Fibroblast of the aortic adventitia (primary cell): ENCODE results near the gene PIP4P1. TPM values are rescaled to one million over a fixed set of nuclear protein-coding genes. Genes with fewer than 3 reads are reported as not detected.

Experiments
- DNase-seq: peaks from one replicate; pipeline ENCODE4 v3.0.0-alpha.2; 2010; ENCODE audit warnings: low read depth
- H3K4me3 ChIP-seq: 2 replicates; pipeline ENCODE4 v1.5.1; 2011; ENCODE audit warnings: low read depth, mild to moderate bottlenecking, control low read depth, low read length, moderate library complexity
- CTCF ChIP-seq: IDR thresholded peaks from 2 replicates; pipeline ENCODE4 v1.5.1; 2011; ENCODE audit warnings: mild to moderate bottlenecking, low read length, control low read depth, inconsistent platforms; ENCODE audit not compliant: insufficient read depth
- total RNA-seq: library from RNA; depleted of rRNA; stranded (reverse); fragments of >200 nt; gene quantifications from 2 replicates; pipeline ENCODE4 v1.2.3, GENCODE V29; 2012; ENCODE audit warnings: low replicate concordance

PIP4P1 gene
- total RNA-seq, 1 donor, result 25.3 TPM

GRCh38 chr14:20417250-20418186 is 43.7 kb downstream of the PIP4P1 start:
- DNase-seq, result no peak
- no peak overlapping the region for H3K4me3 ChIP-seq
- no peak for TF ChIP-seq CTCF

- no peak overlapping the region for H3K4me3 ChIP-seq
- no peak for DNase-seq
- TF ChIP-seq CTCF, result no peak
These were observed 45.0 kb downstream of the PIP4P1 start for GRCh38 chr14:20416223-20416622.

- DNase-seq, result peak; percentile 72
- TF ChIP-seq CTCF, result peak; percentile 69
- no peak overlapping the region for H3K4me3 ChIP-seq
These were observed 45.4 kb downstream of the PIP4P1 start for GRCh38 chr14:20415782-20416206.

GRCh38 chr14:20413744-20414082 is 47.5 kb downstream of the PIP4P1 start:
- TF ChIP-seq CTCF, result no peak
- no peak for DNase-seq
- peak overlapping the region; percentile 95 for H3K4me3 ChIP-seq

GRCh38 chr14:20412876-20413743 is 48.1 kb downstream of the PIP4P1 start, which contains the start of gene TEP1:
Gene TEP1 (minus strand): TSS chr14:20413501. CDS start chr14:20408439, 5,062 bp downstream.
- no peak for TF ChIP-seq CTCF
- DNase-seq, result peak; percentile 77
- H3K4me3 ChIP-seq, result peak within 1 kb of the TSS; percentile 95

GRCh38 chr14:20412411-20412810 is 48.8 kb downstream of the PIP4P1 start:
- TF ChIP-seq CTCF, result no peak
- peak overlapping the region; percentile 95 for H3K4me3 ChIP-seq
- DNase-seq, result peak; percentile 27
